Right atrium auricular region (tissue), 2 donors: ENCODE data around the gene KCNH1. TPM values are rescaled to one million over a fixed set of nuclear protein-coding genes. Genes with fewer than 3 reads are reported as not detected.
"Not testable (repeated sequence)": the region's sequence is repeated elsewhere in the genome, so short reads cannot be mapped to it uniquely, and the experiment has no call there.

Source experiments
- DNase-seq: peaks from one replicate; pipeline ENCODE4 v3.0.0-alpha.2; 2019; ENCODE audit warnings: low spot score
- H3K27ac ChIP-seq, 2 donors: fragments of 200-600 bp; sonication (generic); 1 replicate in 1 of 2; 2 replicates in 1 of 2; pipeline ENCODE4 v1.5.1; 2016 to 2019
- H3K27me3 ChIP-seq, 2 donors: fragments of 200-600 bp; sonication (generic); one replicate each; pipeline versions ENCODE4 v1.5.1 to v1.6.0; 2017 to 2019
- H3K36me3 ChIP-seq: fragments of 200-600 bp; sonication (generic); one replicate; pipeline ENCODE4 v1.5.1; 2016
- H3K4me1 ChIP-seq, 2 donors: fragments of 200-600 bp; sonication (generic); one replicate each; pipeline versions ENCODE4 v1.5.1 to v1.6.0; 2017 to 2019
- H3K4me3 ChIP-seq, 2 donors: fragments of 200-600 bp; sonication (generic); 1 replicate in 1 of 2; 2 replicates in 1 of 2; pipeline ENCODE4 v1.5.1; 2017 to 2019; ENCODE audit warnings: mild to moderate bottlenecking in 1 of 2, moderate library complexity in 1 of 2
- H3K9me3 ChIP-seq, 2 donors: fragments of 200-600 bp; sonication (generic); one replicate each; pipeline ENCODE4 v1.5.1; 2019
- total RNA-seq, 2 donors: library from RNA; depleted of rRNA; stranded (reverse); fragments of >200 nt; gene quantifications; one replicate each; pipeline ENCODE4 v1.1.0, GENCODE V29; 2016
- TF ChIP-seq, protein P1 (sequence below), 2 donors: fragments of 200-600 bp; sonication (generic); IDR thresholded peaks; one replicate each; pipeline ENCODE4 v1.5.1; 2019; ENCODE audit warnings: antibody characterized with exemption in 2 of 2

KCNH1 gene
- total RNA-seq, 2 donors from 2014 or later: not detected

DNA sequence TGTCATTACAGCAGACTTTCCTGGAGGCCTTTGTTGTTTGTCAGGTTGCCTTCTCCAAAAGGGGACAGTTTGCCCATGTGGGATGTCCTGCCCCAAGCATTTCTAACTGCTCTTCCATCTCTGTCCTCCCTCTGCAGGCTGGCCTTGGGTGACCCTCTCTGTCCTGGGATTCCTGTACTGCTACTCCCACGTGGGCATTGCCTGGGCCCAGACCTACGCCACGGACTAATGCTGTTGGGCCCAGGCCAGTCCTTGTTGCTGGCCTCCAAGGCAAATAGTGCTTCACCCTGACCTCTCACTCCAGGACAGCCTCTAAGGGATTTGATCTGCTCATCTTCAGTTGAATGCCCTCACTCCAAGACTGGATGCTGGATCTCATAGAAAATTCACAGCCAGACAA is 459.8 kb downstream of the KCNH1 start:
- H3K27me3 ChIP-seq: no peaks in the 10 kb centered on the region
- TF ChIP-seq, protein P1, sequence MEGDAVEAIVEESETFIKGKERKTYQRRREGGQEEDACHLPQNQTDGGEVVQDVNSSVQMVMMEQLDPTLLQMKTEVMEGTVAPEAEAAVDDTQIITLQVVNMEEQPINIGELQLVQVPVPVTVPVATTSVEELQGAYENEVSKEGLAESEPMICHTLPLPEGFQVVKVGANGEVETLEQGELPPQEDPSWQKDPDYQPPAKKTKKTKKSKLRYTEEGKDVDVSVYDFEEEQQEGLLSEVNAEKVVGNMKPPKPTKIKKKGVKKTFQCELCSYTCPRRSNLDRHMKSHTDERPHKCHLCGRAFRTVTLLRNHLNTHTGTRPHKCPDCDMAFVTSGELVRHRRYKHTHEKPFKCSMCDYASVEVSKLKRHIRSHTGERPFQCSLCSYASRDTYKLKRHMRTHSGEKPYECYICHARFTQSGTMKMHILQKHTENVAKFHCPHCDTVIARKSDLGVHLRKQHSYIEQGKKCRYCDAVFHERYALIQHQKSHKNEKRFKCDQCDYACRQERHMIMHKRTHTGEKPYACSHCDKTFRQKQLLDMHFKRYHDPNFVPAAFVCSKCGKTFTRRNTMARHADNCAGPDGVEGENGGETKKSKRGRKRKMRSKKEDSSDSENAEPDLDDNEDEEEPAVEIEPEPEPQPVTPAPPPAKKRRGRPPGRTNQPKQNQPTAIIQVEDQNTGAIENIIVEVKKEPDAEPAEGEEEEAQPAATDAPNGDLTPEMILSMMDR (IDR thresholded peaks at IDR 0.05): no peak
- no peaks in the 10 kb centered on the region for H3K4me1 ChIP-seq
- DNase-seq: no peak
- no peak overlapping the region for H3K4me3 ChIP-seq
- H3K27ac ChIP-seq: no peak overlapping the region
- no peaks in the 10 kb centered on the region for H3K9me3 ChIP-seq
- no peaks in the 10 kb centered on the region for H3K36me3 ChIP-seq

DNA sequence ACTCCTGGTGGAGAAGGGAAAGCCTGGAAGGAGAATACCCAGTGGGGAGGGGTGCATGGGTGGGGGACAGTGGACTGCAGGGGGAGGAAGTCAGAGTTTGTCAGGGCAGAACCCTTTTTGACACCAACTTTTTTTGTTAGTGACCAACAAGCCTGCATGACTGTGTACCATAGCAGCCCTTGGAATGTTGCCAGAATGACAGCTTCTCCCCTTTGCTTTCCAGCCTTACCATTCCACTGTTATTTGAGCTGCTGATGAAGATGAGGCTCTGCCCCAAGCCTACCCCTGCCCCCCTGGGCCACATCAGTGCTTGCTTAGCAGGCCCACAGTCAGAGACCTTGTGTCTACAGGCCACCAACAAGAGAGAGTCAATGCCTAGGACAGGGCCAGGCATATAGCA is 464.0 kb downstream of the KCNH1 start:
- no peaks in the 10 kb centered on the region for H3K4me1 ChIP-seq
- H3K36me3 ChIP-seq: no peaks in the 10 kb centered on the region
- H3K9me3 ChIP-seq: no peaks in the 10 kb centered on the region
- TF ChIP-seq, protein P1 (IDR thresholded peaks at IDR 0.05): no peak
- H3K27ac ChIP-seq: no peak overlapping the region
- no peak overlapping the region for H3K4me3 ChIP-seq
- DNase-seq: no peak
- H3K27me3 ChIP-seq: no peaks in the 10 kb centered on the region

DNA sequence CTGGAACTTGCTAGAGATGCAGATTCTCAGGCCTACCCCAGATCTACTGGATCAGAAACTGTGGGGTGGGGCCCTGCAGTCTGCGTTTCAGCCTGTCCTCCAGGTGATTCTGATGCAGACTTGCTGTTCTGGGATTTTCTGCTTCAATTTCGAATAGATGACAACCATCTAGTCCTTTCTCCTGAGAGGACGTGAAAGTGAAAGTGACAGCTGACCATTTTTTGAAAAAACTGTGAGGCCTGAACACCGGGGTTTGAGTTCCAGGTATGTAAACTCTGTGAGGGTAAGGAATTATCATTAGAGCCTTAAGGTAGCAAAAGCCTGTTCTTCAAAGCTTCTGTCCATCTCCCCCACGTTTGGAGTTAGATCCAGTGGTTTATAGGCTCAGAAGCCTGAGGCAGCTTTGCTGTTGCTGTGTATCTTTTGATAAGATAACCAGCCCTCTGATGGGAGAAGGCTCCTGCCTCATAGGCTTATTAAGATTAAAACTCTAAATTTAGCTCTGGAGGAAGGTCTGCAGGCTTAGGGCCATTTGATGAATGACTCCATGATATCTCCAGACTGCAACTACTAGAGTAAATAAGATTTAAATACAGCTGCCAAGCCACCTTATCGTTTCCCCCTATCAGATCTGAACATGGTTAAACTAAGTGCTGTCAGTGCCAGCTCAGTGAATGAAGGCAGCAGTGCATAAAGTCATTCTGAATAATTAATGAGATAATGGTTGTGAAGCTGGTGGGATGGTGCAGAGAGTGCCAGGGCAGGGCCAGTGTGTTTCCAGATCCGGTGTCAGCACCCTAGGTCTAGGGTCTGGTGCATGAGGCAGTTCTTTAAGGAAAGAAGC is 470.0 kb downstream of the KCNH1 start:
- H3K4me3 ChIP-seq: no peak overlapping the region
- no peaks in the 10 kb centered on the region for H3K36me3 ChIP-seq
- DNase-seq: no peak
- TF ChIP-seq, protein P1 (IDR thresholded peaks at IDR 0.05): no peak
- H3K9me3 ChIP-seq: no peaks in the 10 kb centered on the region
- H3K27ac ChIP-seq: no peak overlapping the region
- H3K27me3 ChIP-seq: no peaks in the 10 kb centered on the region
- H3K4me1 ChIP-seq: peaks cover 0 to 14% of the 10 kb centered on the region in 2 donors

DNA sequence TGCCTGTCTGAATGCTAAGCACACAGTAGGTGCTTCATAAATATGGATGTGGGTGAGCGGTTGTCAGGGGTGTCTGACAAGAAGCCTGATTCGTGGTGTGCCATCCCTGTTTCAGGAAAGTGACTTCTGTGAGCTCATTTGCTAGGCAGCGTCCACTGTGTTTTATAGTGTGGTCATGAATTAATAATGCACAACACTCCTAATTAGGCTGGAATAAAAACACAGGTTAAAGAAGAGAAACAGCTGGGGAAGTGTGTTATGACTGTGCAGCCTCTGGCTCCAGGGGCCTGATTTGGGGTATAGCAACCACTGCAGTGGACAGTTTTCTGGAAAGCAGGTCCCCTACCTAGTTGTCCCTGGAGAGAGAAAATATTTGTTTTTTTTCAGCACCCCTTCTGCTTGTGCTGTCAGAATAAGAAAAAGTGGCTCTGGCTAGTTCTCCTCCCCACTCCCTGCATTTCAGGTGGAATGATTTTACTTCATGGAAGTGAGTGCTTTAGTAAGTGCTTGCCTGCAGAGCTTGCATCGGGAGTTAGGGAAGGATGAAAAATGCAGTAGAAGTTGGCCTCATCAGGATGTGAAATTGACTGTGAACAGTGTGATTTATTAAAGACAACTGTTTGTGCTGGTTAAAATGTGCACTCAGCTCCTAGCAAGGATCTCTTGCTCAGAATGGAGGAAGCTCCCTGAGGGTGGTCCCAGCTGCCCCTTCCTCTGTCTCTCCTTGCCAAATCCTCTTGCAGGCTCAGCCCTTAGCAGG is 471.5 kb downstream of the KCNH1 start:
- peaks cover 0 to 14% of the 10 kb centered on the region in 2 donors for H3K4me1 ChIP-seq
- no peak for DNase-seq
- no peaks in the 10 kb centered on the region for H3K9me3 ChIP-seq
- no peak overlapping the region for H3K4me3 ChIP-seq
- H3K27ac ChIP-seq: no peak overlapping the region
- no peaks in the 10 kb centered on the region for H3K27me3 ChIP-seq
- H3K36me3 ChIP-seq: no peaks in the 10 kb centered on the region
- TF ChIP-seq, protein P1 (IDR thresholded peaks at IDR 0.05): no peak

DNA sequence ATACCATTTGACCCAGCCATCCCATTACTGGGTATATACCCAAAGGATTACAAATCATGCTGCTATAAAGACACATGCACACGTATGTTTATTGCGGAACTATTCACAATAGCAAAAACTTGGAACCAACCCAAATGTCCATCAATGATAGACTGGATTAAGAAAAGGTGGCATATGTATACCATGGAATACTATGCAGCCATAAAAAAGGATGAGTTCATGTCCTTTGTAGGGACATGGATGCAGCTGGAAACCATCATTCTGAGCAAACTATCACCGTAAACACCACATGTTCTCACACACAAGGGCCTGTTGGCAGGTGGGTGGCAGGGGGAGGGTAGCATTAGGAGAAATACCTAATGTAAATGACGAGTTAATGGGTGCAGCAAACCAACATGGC is 472.4 kb downstream of the KCNH1 start:
- H3K27me3 ChIP-seq: not testable (repeated sequence)

DNA sequence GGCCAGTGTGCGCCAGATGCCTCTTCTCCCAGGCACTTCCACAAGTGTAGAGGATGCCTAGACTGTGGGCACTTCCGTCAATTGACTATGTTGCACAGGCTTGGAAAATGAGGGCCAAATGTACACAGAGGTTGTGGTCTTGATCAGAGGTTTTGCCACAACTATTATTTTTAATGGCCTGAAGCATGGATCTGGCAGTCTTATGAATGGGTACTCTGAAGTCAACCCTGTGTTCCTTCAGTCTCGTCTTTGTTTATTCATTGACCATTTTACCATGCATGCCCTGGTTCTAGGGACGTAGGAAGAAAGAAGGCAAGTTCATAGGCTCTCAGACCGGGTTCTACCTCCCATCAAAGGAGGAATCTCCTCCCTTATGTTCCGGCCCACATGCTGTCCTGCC is 476.1 kb downstream of the KCNH1 start:
- DNase-seq: no peak
- no peaks in the 10 kb centered on the region for H3K27me3 ChIP-seq
- H3K4me1 ChIP-seq: no peaks in the 10 kb centered on the region
- TF ChIP-seq, protein P1 (IDR thresholded peaks at IDR 0.05): no peak
- no peaks in the 10 kb centered on the region for H3K9me3 ChIP-seq
- no peak overlapping the region for H3K4me3 ChIP-seq
- no peak overlapping the region for H3K27ac ChIP-seq
- H3K36me3 ChIP-seq: no peaks in the 10 kb centered on the region

More for the DNA sequence above, 472.4 kb downstream of the KCNH1 start:
- not testable (repeated sequence) for H3K9me3 ChIP-seq, DNase-seq, H3K27ac ChIP-seq, H3K36me3 ChIP-seq, H3K4me3 ChIP-seq
- peaks cover 0 to 14% of the 10 kb centered on the region in 2 donors for H3K4me1 ChIP-seq
